Neural cell (in vitro differentiated cells): ENCODE measurements around the gene JMJD7. TPM values are rescaled to one million over a fixed set of nuclear protein-coding genes. Genes with fewer than 3 reads are reported as not detected.

Experiments used
- H2AFZ ChIP-seq: fragments of 200-600, 300-800 bp; sonication (generic), shearing (Covaris generic); 2 replicates; pipeline ENCODE4 v1.6.0; 2014; ENCODE audit warnings: low read depth, mild to moderate bottlenecking, antibody characterized with exemption, low read length, moderate library complexity
- H3F3A ChIP-seq: fragments of 200-600 bp; shearing (Covaris generic); 2 replicates; pipeline ENCODE4 v1.6.1; 2016; ENCODE audit warnings: mild to moderate bottlenecking, moderate library complexity, mixed read lengths, antibody characterized with exemption, low read length; ENCODE audit not compliant: insufficient read depth, poor library complexity, severe bottlenecking
- H3K27ac ChIP-seq: fragments of 200-600, 300-800 bp; sonication (generic), shearing (Covaris generic); 2 replicates; pipeline ENCODE4 v1.5.1; 2014; ENCODE audit warnings: mild to moderate bottlenecking, low read length, moderate library complexity
- H3K27me3 ChIP-seq: fragments of 300-800, 200-600 bp; sonication (generic), shearing (Covaris generic); 2 replicates; pipeline ENCODE4 v1.6.0; 2014; ENCODE audit warnings: mild to moderate bottlenecking, low read depth, low read length, moderate library complexity; ENCODE audit not compliant: insufficient read depth
- H3K36me3 ChIP-seq: fragments of 300-800, 200-600 bp; sonication (generic), shearing (Covaris generic); 2 replicates; pipeline ENCODE4 v1.5.1; 2014; ENCODE audit warnings: mild to moderate bottlenecking, antibody characterized with exemption, low read length, moderate library complexity; ENCODE audit not compliant: insufficient read depth
- H3K4me2 ChIP-seq: fragments of 300-800, 200-600 bp; sonication (generic), shearing (Covaris generic); 2 replicates; pipeline ENCODE4 v1.6.0; 2014; ENCODE audit warnings: mild to moderate bottlenecking, low read length
- H3K4me3 ChIP-seq: fragments of 300-800, 200-600 bp; sonication (generic), shearing (Covaris generic); 2 replicates; pipeline ENCODE4 v1.5.1; 2014; ENCODE audit warnings: mild to moderate bottlenecking, low read length, moderate library complexity
- H3K79me2 ChIP-seq: fragments of 200-600 bp; shearing (Covaris generic); replicated peaks from 2 replicates; pipeline ENCODE4 v1.6.0; 2014; ENCODE audit warnings: mild to moderate bottlenecking, low read length, moderate library complexity; ENCODE audit not compliant: insufficient read depth
- H3K9ac ChIP-seq: fragments of 300-800, 200-600 bp; sonication (generic), shearing (Covaris generic); 2 replicates; pipeline ENCODE4 v1.6.1; 2016; ENCODE audit warnings: mild to moderate bottlenecking, low read length, mixed read lengths
- H3K9me2 ChIP-seq: fragments of 200-600 bp; shearing (Covaris generic); 2 replicates; pipeline ENCODE4 v1.6.1; 2016; ENCODE audit warnings: mild to moderate bottlenecking, low read length, mixed read lengths; ENCODE audit not compliant: insufficient read depth
- H3K9me3 ChIP-seq: fragments of 200-600, 300-800 bp; sonication (generic), shearing (Covaris generic); 2 replicates; pipeline ENCODE4 v1.6.1; 2016; ENCODE audit warnings: mild to moderate bottlenecking, mixed run types, low read length, moderate library complexity, mixed read lengths
- H4K20me1 ChIP-seq: fragments of 200-600 bp; shearing (Covaris generic); 2 replicates; pipeline ENCODE4 v1.6.1; 2016; ENCODE audit warnings: mild to moderate bottlenecking, mixed run types; ENCODE audit not compliant: insufficient read depth
- EP300 ChIP-seq: fragments of 450-650 bp; conservative IDR thresholded peaks from 2 replicates; pipeline ENCODE4 v1.6.1; 2014; ENCODE audit warnings: antibody characterized with exemption, mild to moderate bottlenecking, moderate library complexity; ENCODE audit not compliant: poor library complexity, severe bottlenecking
- EZH2 ChIP-seq: fragments of 200-600, 300-800 bp; shearing (Covaris generic), sonication (generic); IDR thresholded peaks from 2 replicates; pipeline ENCODE4 v1.6.1; 2014; ENCODE audit warnings: antibody characterized with exemption, low read length, borderline replicate concordance, mild to moderate bottlenecking; ENCODE audit not compliant: insufficient read depth, poor library complexity, severe bottlenecking
- MXI1 ChIP-seq: fragments of 450-650 bp; conservative IDR thresholded peaks from 2 replicates; pipeline ENCODE4 v1.6.1; 2014; ENCODE audit warnings: antibody characterized with exemption, mild to moderate bottlenecking; ENCODE audit not compliant: poor library complexity, severe bottlenecking
- POLR2AphosphoS5 ChIP-seq: IDR thresholded peaks from 2 replicates; pipeline ENCODE4 v1.6.1; 2012
- RAD21 ChIP-seq: fragments of 450-650 bp; conservative IDR thresholded peaks from 2 replicates; pipeline ENCODE4 v1.6.1; 2014; ENCODE audit warnings: antibody characterized with exemption, mild to moderate bottlenecking, moderate library complexity
- SMC3 ChIP-seq: fragments of 450-650 bp; conservative IDR thresholded peaks from 2 replicates; pipeline ENCODE4 v1.6.1; 2014; ENCODE audit warnings: antibody characterized with exemption, mild to moderate bottlenecking, moderate library complexity; ENCODE audit not compliant: poor library complexity
- TAF1 ChIP-seq: IDR thresholded peaks from 2 replicates; pipeline ENCODE4 v1.6.1; 2012; ENCODE audit warnings: low read depth
- polyA plus RNA-seq: library from polyadenylated mRNA; depleted of rRNA; stranded (reverse); fragments of >200 nt; gene quantifications from 2 replicates; pipeline ENCODE4 v1.2.3, GENCODE V29; 2014
- TF ChIP-seq, protein P1 (sequence below): IDR thresholded peaks from 2 replicates; pipeline ENCODE4 v1.6.1; 2012; ENCODE audit warnings: borderline replicate concordance
- TF ChIP-seq, protein P2 (sequence below): fragments of 450-650 bp; IDR thresholded peaks from 2 replicates; pipeline ENCODE4 v1.5.1; 2014; ENCODE audit warnings: antibody characterized with exemption, mild to moderate bottlenecking, moderate library complexity; ENCODE audit not compliant: poor library complexity, severe bottlenecking

The JMJD7 gene
- polyA plus RNA-seq, 1 donor from 2014 or later, result 14.0 TPM

DNA sequence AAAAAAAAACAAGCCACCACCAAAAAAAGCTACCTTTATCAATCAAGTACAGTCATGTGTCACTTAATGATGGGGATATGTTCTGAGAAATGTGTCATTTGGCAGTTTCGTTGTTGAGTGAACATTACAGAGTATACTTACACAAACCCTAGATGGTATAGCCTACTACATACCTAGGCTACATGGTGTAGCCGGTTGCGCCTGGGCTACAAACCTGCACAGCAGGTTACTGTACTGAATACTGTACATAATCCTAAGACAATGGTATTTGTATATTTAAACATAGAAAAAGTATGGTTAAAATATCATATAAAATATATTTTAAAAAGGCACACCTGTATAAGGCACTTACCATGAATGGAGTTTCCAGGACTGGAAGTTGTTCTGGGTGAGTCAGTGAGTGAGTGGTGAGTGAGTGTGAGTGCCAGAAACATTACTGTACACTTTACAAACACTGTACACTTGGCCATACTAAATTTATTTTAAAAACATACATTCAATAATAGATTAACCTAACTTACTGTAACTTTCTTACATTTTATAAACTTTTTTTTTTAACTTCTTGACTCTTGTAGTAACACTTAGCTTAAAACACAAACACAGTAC lies 25.9 kb upstream of the JMJD7 start:
- H3K9ac ChIP-seq, result no peak overlapping the region
- H3K27ac ChIP-seq, result no peak overlapping the region
- no peaks in the 10 kb centered on the region for H4K20me1 ChIP-seq
- H3K4me2 ChIP-seq, result no peak overlapping the region
- TF ChIP-seq TAF1 (no peak), MXI1 (no peak), POLR2AphosphoS5 (no peak), RAD21 (no peak), EZH2 (no peak)
- H3K79me2 ChIP-seq, result no peaks in the 10 kb centered on the region
- H3K27me3 ChIP-seq, result no peaks in the 10 kb centered on the region
- H3K4me3 ChIP-seq, result no peak overlapping the region
- H3K9me2 ChIP-seq, result no peaks in the 10 kb centered on the region
- no peaks in the 10 kb centered on the region for H3K9me3 ChIP-seq
- H3F3A ChIP-seq, result no peaks in the 10 kb centered on the region
- no peak overlapping the region for H2AFZ ChIP-seq
- no peaks in the 10 kb centered on the region for H3K36me3 ChIP-seq

DNA sequence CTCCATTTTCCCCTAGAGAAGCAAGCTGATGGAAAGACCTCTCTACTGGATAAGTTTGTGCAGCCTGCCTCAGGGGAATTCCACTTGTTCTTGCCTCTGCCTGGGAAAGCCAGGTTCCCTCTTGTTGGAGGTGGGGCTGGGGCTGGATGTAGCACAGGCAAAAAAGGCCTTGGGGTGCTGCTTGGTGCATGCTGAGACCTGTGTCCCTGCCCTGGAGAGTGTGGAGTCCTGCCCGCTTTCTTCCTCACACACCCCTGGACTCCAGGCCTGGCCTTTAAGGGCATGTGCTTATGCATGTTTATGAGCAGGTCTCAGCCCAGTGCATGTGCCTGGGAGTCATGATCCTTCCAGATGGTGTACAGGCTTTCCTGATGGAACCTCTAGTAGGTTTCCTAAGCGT lies 23.5 kb upstream of the JMJD7 start:
- H3K9ac ChIP-seq, result no peak overlapping the region
- TF ChIP-seq, protein P1, sequence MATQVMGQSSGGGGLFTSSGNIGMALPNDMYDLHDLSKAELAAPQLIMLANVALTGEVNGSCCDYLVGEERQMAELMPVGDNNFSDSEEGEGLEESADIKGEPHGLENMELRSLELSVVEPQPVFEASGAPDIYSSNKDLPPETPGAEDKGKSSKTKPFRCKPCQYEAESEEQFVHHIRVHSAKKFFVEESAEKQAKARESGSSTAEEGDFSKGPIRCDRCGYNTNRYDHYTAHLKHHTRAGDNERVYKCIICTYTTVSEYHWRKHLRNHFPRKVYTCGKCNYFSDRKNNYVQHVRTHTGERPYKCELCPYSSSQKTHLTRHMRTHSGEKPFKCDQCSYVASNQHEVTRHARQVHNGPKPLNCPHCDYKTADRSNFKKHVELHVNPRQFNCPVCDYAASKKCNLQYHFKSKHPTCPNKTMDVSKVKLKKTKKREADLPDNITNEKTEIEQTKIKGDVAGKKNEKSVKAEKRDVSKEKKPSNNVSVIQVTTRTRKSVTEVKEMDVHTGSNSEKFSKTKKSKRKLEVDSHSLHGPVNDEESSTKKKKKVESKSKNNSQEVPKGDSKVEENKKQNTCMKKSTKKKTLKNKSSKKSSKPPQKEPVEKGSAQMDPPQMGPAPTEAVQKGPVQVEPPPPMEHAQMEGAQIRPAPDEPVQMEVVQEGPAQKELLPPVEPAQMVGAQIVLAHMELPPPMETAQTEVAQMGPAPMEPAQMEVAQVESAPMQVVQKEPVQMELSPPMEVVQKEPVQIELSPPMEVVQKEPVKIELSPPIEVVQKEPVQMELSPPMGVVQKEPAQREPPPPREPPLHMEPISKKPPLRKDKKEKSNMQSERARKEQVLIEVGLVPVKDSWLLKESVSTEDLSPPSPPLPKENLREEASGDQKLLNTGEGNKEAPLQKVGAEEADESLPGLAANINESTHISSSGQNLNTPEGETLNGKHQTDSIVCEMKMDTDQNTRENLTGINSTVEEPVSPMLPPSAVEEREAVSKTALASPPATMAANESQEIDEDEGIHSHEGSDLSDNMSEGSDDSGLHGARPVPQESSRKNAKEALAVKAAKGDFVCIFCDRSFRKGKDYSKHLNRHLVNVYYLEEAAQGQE, result no peak
- TF ChIP-seq RAD21, result no peak
- TF ChIP-seq EZH2, result no peak
- no peak for TF ChIP-seq TAF1
- TF ChIP-seq, protein P2, sequence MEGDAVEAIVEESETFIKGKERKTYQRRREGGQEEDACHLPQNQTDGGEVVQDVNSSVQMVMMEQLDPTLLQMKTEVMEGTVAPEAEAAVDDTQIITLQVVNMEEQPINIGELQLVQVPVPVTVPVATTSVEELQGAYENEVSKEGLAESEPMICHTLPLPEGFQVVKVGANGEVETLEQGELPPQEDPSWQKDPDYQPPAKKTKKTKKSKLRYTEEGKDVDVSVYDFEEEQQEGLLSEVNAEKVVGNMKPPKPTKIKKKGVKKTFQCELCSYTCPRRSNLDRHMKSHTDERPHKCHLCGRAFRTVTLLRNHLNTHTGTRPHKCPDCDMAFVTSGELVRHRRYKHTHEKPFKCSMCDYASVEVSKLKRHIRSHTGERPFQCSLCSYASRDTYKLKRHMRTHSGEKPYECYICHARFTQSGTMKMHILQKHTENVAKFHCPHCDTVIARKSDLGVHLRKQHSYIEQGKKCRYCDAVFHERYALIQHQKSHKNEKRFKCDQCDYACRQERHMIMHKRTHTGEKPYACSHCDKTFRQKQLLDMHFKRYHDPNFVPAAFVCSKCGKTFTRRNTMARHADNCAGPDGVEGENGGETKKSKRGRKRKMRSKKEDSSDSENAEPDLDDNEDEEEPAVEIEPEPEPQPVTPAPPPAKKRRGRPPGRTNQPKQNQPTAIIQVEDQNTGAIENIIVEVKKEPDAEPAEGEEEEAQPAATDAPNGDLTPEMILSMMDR, result no peak
- TF ChIP-seq SMC3, result no peak
- TF ChIP-seq EP300, result no peak
- no peak for TF ChIP-seq POLR2AphosphoS5
- TF ChIP-seq MXI1, result no peak
- H2AFZ ChIP-seq, result no peak overlapping the region
- no peak overlapping the region for H3K4me2 ChIP-seq
- no peaks in the 10 kb centered on the region for H4K20me1 ChIP-seq
- no peaks in the 10 kb centered on the region for H3K36me3 ChIP-seq
- H3K9me3 ChIP-seq, result no peaks in the 10 kb centered on the region
- no peaks in the 10 kb centered on the region for H3F3A ChIP-seq
- H3K9me2 ChIP-seq, result no peaks in the 10 kb centered on the region
- H3K4me3 ChIP-seq, result no peak overlapping the region
- no peaks in the 10 kb centered on the region for H3K27me3 ChIP-seq
- H3K79me2 ChIP-seq, result no peaks in the 10 kb centered on the region
- no peak overlapping the region for H3K27ac ChIP-seq
